ENCODE results near the gene NSUN7. TPM values are rescaled to one million over a fixed set of nuclear protein-coding genes. Genes with fewer than 3 reads are reported as not detected.

The NSUN7 gene
- total RNA-seq, 2 donors from 2014 or later, result 17.9 to 29.6 TPM

GRCh38 chr4:40729555-40729954, 20.2 kb upstream of the NSUN7 start:
- Mint-ChIP-seq H3K4me3 (no peak overlapping the region), H3K4me1 (peaks cover 12% of the 10 kb centered on the region), H3K27me3 (ENCODE audit: insufficient read depth) (no peaks in the 10 kb centered on the region), H3K36me3 (ENCODE audit: low read depth) (no peaks in the 10 kb centered on the region), H3K9me3 (no peaks in the 10 kb centered on the region), H3K27ac (no peak overlapping the region)
- H3K36me3 ChIP-seq (ENCODE audit: control insufficient read depth, insufficient read depth, low read length), result no peaks in the 10 kb centered on the region
- WGBS, 2 experiments (ENCODE audit: insufficient coverage in 1 of 2, insufficient read length in 1 of 2), result 88 to 91% methylated on average over 1 of the region's 1 CpG
- H3K4me3 ChIP-seq (ENCODE audit: low read length), result no peak overlapping the region
- TF ChIP-seq, protein P1, sequence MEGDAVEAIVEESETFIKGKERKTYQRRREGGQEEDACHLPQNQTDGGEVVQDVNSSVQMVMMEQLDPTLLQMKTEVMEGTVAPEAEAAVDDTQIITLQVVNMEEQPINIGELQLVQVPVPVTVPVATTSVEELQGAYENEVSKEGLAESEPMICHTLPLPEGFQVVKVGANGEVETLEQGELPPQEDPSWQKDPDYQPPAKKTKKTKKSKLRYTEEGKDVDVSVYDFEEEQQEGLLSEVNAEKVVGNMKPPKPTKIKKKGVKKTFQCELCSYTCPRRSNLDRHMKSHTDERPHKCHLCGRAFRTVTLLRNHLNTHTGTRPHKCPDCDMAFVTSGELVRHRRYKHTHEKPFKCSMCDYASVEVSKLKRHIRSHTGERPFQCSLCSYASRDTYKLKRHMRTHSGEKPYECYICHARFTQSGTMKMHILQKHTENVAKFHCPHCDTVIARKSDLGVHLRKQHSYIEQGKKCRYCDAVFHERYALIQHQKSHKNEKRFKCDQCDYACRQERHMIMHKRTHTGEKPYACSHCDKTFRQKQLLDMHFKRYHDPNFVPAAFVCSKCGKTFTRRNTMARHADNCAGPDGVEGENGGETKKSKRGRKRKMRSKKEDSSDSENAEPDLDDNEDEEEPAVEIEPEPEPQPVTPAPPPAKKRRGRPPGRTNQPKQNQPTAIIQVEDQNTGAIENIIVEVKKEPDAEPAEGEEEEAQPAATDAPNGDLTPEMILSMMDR (conservative IDR thresholded peaks at IDR 0.05), result no peak
- H3K9me3 ChIP-seq (ENCODE audit: control insufficient read depth, low read length), result no peaks in the 10 kb centered on the region
- no peaks in the 10 kb centered on the region for H3K27me3 ChIP-seq (ENCODE audit: control insufficient read depth, insufficient read depth, low read length, poor library complexity, severe bottlenecking)
- H3K9ac ChIP-seq (ENCODE audit: extremely low read depth, low read length, poor library complexity, severe bottlenecking), result no peak overlapping the region
- no peaks in the 10 kb centered on the region for H3K4me1 ChIP-seq (ENCODE audit: control insufficient read depth, insufficient read depth, low read length)
- H3K27ac ChIP-seq (ENCODE audit: low read depth, low read length), result no peak overlapping the region
- DNase-seq, result no peak

DNA sequence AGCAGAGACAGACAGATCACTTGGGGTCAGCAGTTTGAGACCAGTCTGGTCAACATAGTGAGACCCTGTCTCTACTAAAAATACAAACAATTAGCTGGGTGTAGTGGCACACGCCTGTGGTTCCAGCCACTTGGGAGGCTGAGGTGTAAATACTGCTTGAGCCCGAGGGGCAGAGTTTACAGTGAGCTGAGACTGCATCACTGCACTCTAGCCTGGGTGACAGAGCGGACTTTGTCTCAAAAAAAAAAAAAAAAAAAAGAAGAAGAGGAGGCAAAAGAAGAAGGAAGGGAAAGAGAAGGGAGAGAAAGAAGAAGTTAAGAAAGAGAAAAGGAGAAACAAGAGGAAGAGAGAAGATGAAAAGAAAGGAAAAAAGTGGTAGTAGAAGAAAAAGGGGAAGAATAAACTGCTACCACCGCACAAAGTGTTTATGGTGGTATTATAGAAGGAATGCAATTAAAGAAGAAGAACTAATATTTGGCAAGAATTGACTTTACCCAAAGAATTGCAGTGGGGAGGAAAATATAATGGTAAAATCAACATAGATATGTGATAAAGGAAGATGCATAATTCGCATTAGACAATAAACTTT, 19.6 kb upstream of the NSUN7 start:
- WGBS, 2 experiments (ENCODE audit: insufficient coverage in 1 of 2, insufficient read length in 1 of 2), result 82 to 95% methylated on average over 3 to 5 of the region's 5 CpGs
- Mint-ChIP-seq H3K27ac (no peak overlapping the region), H3K4me1 (peaks cover 12% of the 10 kb centered on the region), H3K9me3 (no peaks in the 10 kb centered on the region), H3K36me3 (ENCODE audit: low read depth) (no peaks in the 10 kb centered on the region), H3K27me3 (ENCODE audit: insufficient read depth) (no peaks in the 10 kb centered on the region), H3K4me3 (no peak overlapping the region)
- TF ChIP-seq, protein P1 (conservative IDR thresholded peaks at IDR 0.05), result no peak
- H3K36me3 ChIP-seq (ENCODE audit: control insufficient read depth, insufficient read depth, low read length), result no peaks in the 10 kb centered on the region
- no peaks in the 10 kb centered on the region for H3K27me3 ChIP-seq (ENCODE audit: control insufficient read depth, insufficient read depth, low read length, poor library complexity, severe bottlenecking)
- no peak overlapping the region for H3K27ac ChIP-seq (ENCODE audit: low read depth, low read length)
- DNase-seq, result no peak
- H3K4me3 ChIP-seq (ENCODE audit: low read length), result no peak overlapping the region
- H3K4me1 ChIP-seq (ENCODE audit: control insufficient read depth, insufficient read depth, low read length), result no peaks in the 10 kb centered on the region
- no peak overlapping the region for H3K9ac ChIP-seq (ENCODE audit: extremely low read depth, low read length, poor library complexity, severe bottlenecking)
- H3K9me3 ChIP-seq (ENCODE audit: control insufficient read depth, low read length), result no peaks in the 10 kb centered on the region

DNA sequence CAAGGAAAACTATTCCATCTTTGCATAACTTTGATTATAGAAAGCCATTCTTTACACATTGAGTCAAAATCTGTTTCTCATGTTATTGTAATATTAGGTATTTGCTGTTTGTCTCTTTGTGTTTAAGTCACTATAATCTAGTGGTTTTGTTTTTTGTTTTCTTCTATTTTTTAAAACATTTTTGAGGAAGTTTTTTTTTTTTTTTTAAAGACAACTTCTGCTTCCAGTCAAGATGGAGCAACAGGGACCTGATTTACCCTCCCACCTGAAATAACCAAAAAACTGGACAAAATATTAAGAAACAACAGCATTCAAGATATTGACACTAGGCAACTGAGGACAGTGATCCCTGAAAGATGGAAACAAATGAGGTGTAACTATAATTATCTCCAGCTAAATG, 18.4 kb upstream of the NSUN7 start:
- Mint-ChIP-seq H3K27me3 (ENCODE audit: insufficient read depth) (no peaks in the 10 kb centered on the region), H3K36me3 (ENCODE audit: low read depth) (no peaks in the 10 kb centered on the region), H3K27ac (no peak overlapping the region), H3K4me1 (peaks cover 12% of the 10 kb centered on the region), H3K9me3 (no peaks in the 10 kb centered on the region), H3K4me3 (no peak overlapping the region)
- H3K9me3 ChIP-seq (ENCODE audit: control insufficient read depth, low read length), result no peaks in the 10 kb centered on the region
- H3K4me3 ChIP-seq (ENCODE audit: low read length), result no peak overlapping the region
- no peak overlapping the region for H3K9ac ChIP-seq (ENCODE audit: extremely low read depth, low read length, poor library complexity, severe bottlenecking)
- no peaks in the 10 kb centered on the region for H3K36me3 ChIP-seq (ENCODE audit: control insufficient read depth, insufficient read depth, low read length)
- TF ChIP-seq, protein P1 (conservative IDR thresholded peaks at IDR 0.05), result no peak
- H3K27me3 ChIP-seq (ENCODE audit: control insufficient read depth, insufficient read depth, low read length, poor library complexity, severe bottlenecking), result no peaks in the 10 kb centered on the region
- H3K4me1 ChIP-seq (ENCODE audit: control insufficient read depth, insufficient read depth, low read length), result no peaks in the 10 kb centered on the region
- DNase-seq, result no peak
- no peak overlapping the region for H3K27ac ChIP-seq (ENCODE audit: low read depth, low read length)

Measured in endodermal cell (in vitro differentiated cells).